Measurements from ENCODE around the gene THAP4.
"Not testable (repeated sequence)": the region's sequence is repeated elsewhere in the genome, so short reads cannot be mapped to it uniquely, and the experiment has no call there.

Gene THAP4

GRCh38 chr2:241579281-241579680, 57.7 kb downstream of the THAP4 start:
- DNase-seq = no peak

- DNase-seq = no peak
These were observed 59.4 kb downstream of the THAP4 start for GRCh38 chr2:241577413-241578122.

- no peak for DNase-seq
These were observed 60.7 kb downstream of the THAP4 start for GRCh38 chr2:241576293-241576654.

GRCh38 chr2:241575624-241576292, 61.2 kb downstream of the THAP4 start:
- DNase-seq = no peak

- DNase-seq = no peak
These were observed 61.9 kb downstream of the THAP4 start for GRCh38 chr2:241574911-241575623.

- DNase-seq = no peak
These were observed 63.2 kb downstream of the THAP4 start for GRCh38 chr2:241573741-241574140.

- DNase-seq = not testable (repeated sequence)
These were observed 63.9 kb downstream of the THAP4 start for GRCh38 chr2:241572915-241573651.

- no peak for DNase-seq
These were observed 64.9 kb downstream of the THAP4 start for GRCh38 chr2:241571821-241572620.

GRCh38 chr2:241570961-241571581, 65.9 kb downstream of the THAP4 start:
- DNase-seq = no peak

GRCh38 chr2:241569831-241570281, 67.1 kb downstream of the THAP4 start:
- no peak for DNase-seq

- DNase-seq = no peak
These were observed 68.2 kb downstream of the THAP4 start for GRCh38 chr2:241568726-241569125.

- DNase-seq = no peak
These were observed 69.2 kb downstream of the THAP4 start for GRCh38 chr2:241567776-241568175.

GRCh38 chr2:241567266-241567665, 69.7 kb downstream of the THAP4 start:
- not testable (repeated sequence) for DNase-seq

- DNase-seq = no peak
These were observed 70.5 kb downstream of the THAP4 start for GRCh38 chr2:241566468-241566867.

- not testable (repeated sequence) for DNase-seq
These were observed 70.9 kb downstream of the THAP4 start for GRCh38 chr2:241566021-241566420.

GRCh38 chr2:241565411-241565810, 71.5 kb downstream of the THAP4 start:
- no peak for DNase-seq

GRCh38 chr2:241564596-241565410, 72.2 kb downstream of the THAP4 start:
- no peak for DNase-seq

GRCh38 chr2:241563981-241564595, 72.9 kb downstream of the THAP4 start:
- no peak for DNase-seq

- DNase-seq = no peak
These were observed 73.4 kb downstream of the THAP4 start for GRCh38 chr2:241563571-241563980.

- DNase-seq = no peak
These were observed 73.9 kb downstream of the THAP4 start for GRCh38 chr2:241563031-241563507.
